HepG2 (cell line): ENCODE results near the gene ADGRB3.

Experiments used
- RERE ChIP-seq: IDR thresholded peaks from 2 replicates; pipeline ENCODE4 v1.6.1; 2016; ENCODE audit warnings: low read depth, missing genetic modification reagents, missing compliant biosample characterization
- SMC3 ChIP-seq: IDR thresholded peaks from 2 replicates; pipeline ENCODE4 v1.6.1; 2011; ENCODE audit warnings: low read length, improper control_type of control experiment
- XRCC5 ChIP-seq: fragments of 200-400 bp; formaldehyde crosslinking; optimal IDR thresholded peaks from 2 replicates; pipeline ENCODE3; 2017; ENCODE audit warnings: mild to moderate bottlenecking, low read length

- TF ChIP-seq SMC3 (no peak), RERE (CRISPR knock-in tag) (no peak), XRCC5 (no peak)
Observed at GRCh38 chr6:68642081-68642480, 7.0 kb downstream of the ADGRB3 start.
